HuH-7 (cell line): Measurements from ENCODE around the gene PFAS.

Experiments
- DNase-seq: peaks from one replicate; pipeline ENCODE4 v3.0.0; 2011; ENCODE audit warnings: low spot score

PFAS gene

GRCh38 chr17:8268550-8269298 is 19.6 kb downstream of the PFAS start:
- DNase-seq, result no peak

DNA sequence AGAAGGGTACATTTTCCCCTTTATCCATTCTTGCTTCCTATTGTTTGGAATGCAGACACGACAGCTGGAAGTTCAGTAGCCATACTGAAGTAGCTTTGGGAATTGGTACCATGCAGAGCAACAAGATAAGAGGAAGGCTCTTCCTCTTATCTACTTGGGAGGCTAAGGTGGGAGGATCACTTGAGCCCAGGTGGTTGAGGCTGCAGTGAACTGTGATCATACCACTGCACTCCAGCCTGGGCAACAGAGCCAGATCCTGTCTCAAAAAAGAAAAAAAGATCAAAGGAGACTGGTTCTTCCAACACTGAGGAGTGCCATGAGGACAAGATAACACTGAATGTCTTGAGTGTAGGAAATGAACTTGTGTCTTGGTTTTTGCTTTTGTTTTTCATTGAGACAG is 23.3 kb downstream of the PFAS start:
- no peak for DNase-seq

GRCh38 chr17:8273884-8274444 is 24.9 kb downstream of the PFAS start:
- DNase-seq, result no peak

GRCh38 chr17:8274816-8275215 is 25.7 kb downstream of the PFAS start:
- DNase-seq, result no peak

DNA sequence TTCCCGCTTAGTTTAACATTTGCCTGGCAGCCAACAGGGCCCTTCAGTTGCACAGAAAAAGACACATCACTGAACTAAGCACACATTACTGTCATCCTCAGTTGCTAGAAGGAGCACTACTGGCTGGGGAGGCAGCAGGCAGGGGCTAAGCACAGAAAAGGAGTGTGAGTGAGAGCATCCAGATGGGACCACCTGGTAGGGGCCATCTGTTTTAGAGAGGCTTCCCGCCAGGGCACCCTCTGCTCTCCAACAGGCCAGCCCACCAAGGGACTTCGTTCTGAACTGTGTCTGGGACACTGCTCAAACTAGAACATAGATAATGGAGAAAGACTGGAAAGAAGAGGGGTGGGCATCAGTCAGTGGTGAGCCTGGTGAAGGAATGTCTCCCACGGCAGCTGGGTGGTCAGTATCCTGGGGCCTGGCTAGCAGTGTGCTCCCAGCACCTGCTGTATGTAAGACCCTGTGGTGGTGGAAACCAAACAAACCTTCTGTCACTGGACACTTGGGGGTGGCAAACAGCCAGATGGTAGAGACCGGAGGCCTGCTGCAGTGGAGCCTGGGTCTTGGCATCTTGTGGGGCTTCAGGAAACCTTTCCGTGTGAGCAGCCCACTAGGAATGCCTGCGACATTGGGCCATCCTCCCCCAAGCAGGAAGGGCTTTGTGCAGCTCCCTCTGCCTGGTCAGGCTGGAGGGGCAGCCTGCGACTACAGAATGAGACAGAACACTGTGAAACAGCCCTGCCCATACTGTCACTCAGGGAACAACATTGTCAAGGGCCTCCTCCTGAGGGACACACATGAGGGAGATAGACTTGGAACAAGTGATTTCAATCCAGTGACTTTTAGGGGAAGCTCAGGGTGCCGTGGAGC is 26.6 kb downstream of the PFAS start:
- no peak for DNase-seq

GRCh38 chr17:8277317-8277716 is 28.2 kb downstream of the PFAS start:
- no peak for DNase-seq

- no peak for DNase-seq
These were observed 33.3 kb downstream of the PFAS start for GRCh38 chr17:8282345-8282744.

DNA sequence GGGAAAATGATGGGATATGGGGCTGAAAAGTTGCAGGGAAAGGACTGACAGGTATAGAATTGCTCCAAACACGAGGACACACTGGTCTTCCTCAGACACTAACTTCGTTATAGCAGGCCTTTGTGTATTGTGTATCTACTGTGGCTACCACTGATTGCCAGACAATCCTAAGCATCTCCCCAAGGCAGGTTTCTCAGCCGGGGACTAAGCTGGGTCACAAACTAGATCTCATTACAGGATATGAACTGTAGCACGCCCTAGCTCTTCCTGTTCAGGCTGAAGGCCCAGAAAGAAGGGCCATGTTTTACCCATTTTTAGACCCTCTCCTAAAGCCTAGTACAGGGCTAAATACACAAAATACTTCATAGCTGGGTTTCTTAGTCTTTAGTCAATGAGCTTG is 34.3 kb downstream of the PFAS start:
- no peak for DNase-seq

DNA sequence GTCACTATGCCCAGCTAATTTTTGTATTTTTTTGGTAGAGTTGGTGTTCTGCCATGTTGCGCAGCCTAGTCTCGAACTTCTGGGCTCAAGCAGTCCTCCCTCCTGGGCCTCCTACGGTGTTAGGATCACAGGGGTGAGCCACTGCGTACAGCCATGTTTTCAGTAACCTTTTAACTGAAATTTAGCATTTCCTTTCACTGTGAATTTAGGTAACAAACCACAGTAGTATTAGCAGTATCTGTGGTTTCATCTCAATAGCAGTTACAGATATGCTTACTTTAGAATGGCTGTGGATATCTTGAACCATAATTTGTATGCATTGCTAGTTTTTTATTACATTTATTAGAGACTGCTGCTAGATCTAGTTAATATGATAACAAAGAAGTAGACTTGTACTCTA is 35.0 kb downstream of the PFAS start:
- DNase-seq, result no peak

DNA sequence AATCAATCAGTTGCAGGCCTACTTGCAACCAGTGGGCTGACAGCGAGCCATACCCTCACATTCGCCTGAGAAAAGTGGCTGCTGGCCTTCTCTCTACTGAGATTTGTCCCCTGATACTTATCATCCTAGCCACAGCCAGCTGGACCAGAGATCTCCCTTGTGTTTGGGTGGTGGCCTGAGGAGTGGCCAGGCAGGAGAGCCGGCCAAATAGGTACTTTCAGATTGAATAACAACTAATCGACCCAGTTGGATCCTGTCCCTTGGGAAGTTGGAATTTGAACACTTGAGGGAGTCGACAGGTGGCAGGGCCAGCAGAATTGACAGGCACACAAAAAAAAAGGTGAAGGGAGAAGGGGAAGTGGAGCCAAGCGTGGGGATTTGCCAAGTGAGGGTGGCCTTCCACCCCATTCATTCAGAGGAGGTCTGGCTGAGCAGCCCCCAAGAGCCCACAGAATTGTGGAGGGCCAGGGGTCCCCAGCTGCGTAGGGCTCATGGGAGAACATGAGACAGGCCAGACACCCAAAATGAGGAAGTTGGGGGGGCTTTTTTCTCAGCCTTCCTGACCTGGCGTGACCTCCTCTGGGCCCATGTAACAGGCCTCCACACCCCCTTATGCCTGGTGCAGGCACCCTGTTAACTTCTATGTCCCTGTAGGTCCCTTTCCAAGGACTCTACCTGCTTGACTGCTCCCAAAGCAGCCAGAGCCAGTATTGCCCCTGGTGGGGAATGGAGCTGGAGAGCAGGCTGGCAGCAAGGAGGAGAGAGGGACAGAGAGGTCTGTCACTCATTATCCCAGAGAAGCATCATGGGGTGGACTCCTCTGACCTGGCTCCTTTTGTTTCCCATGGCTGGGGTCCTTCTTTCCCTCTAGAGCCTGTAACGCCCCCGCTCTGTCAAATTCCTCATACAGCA is 36.4 kb downstream of the PFAS start:
- no peak for DNase-seq

- DNase-seq, result no peak
These were observed 38.7 kb downstream of the PFAS start for GRCh38 chr17:8287651-8288335.

GRCh38 chr17:8288336-8289102 is 39.4 kb downstream of the PFAS start, which contains the start of gene RANGRF:
Gene RANGRF, plus strand, starts transcription at chr17:8288670. Its CDS starts 119 bp downstream, at chr17:8288789.
- DNase-seq, result peak; percentile 94

DNA sequence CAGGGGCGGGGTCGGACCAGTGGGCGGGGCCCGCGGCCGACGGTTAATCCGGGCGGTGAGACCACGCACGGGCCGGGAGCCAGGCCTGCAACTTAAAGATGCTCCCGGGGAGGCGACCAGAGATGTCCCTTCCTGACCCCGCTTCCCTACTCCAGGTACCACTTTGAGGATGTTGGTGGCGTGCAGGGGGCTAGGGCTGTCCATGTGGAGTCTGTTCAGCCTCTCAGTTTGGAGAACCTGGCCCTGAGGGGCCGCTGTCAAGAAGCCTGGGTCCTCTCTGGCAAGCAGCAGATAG is 40.0 kb downstream of the PFAS start:
- peak; percentile 43 for DNase-seq

DNA sequence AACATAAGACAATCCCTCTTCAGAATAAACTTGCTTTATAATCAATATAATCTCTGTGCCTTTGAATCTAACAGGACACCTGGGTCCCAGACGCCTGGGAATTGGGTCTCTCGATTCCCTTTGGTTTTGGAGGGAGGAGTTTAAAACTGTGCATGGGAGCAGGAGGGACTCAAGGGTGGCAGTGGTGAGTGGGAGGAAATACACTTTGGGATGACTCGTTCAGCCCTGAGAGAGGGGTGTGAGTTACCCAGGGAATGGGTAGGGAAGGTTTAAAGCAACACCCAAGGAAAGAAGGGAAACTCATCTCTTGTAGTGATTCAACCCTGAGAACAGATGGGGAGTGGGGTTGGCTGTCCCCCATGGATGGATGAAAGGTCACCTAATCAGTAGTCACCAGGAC is 41.0 kb downstream of the PFAS start:
- no peak for DNase-seq

DNA sequence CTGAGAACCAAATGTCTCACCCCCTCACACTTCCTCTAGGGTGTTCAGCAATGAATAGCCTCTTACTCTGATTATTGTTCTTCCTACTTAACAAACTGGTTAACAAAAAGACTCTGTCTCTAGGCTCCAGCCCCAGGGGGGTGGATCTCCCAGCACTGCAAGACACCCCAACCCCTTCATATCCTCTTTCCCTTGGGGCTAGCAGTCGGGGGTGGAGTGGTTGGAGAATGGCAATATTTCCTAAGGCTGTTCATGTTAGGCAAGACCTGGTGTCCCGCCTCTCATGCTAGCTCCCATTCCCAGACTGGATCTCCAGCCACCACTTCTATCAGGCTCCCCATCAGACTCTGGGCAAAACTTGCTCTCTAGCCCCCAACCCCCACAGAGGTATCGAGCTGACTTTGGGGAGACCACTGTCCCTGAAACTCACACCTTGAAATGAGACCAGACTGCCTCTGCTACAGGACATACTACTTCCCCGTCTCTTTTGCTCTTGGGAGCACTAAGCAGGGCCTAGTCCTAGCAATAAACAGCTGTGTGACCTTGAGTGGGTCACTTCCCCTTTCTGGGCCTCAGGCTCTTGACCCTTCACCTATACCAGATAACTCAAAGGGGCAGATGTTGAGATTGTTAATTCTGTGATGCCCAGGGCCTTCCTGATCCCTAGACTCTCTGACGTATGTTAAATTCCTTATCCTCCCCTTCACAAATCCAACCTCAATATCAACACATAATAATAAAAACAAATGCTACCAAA is 43.7 kb downstream of the PFAS start:
- DNase-seq, result no peak

- DNase-seq, result no peak
These were observed 45.3 kb downstream of the PFAS start for GRCh38 chr17:8294361-8294760.

GRCh38 chr17:8294814-8295316 is 45.8 kb downstream of the PFAS start:
- DNase-seq, result no peak

- DNase-seq, result no peak
These were observed 51.1 kb downstream of the PFAS start for GRCh38 chr17:8300226-8300625.

- peak; percentile 71 for DNase-seq
These were observed 51.6 kb downstream of the PFAS start for GRCh38 chr17:8300627-8301242.
